PFSK-1 (cell line): ENCODE results near the gene LIPK.

ENCODE experiments used
- POLR2AphosphoS5 ChIP-seq: IDR thresholded peaks from 2 replicates; pipeline ENCODE4 v1.6.1; 2012; ENCODE audit warnings: low read depth, mild to moderate bottlenecking, control low read depth, low read length, moderate library complexity
- TAF1 ChIP-seq: IDR thresholded peaks from 2 replicates; pipeline ENCODE4 v1.6.1; 2012; ENCODE audit warnings: low read length, control low read depth, borderline replicate concordance; ENCODE audit not compliant: insufficient read depth

GRCh38 chr10:88668465-88668864 lies 37.6 kb upstream of the LIPK start:
- TF ChIP-seq POLR2AphosphoS5: no peak
- no peak for TF ChIP-seq TAF1
